Middle frontal gyrus (tissue), 1 donor: ENCODE results near the gene POU2F3.

ENCODE experiments used
- DNase-seq: peaks from one replicate; pipeline ENCODE4 v3.0.0-alpha.2; 2015; ENCODE audit warnings: low spot score; ENCODE audit errors: extremely low spot score

POU2F3 gene

DNA sequence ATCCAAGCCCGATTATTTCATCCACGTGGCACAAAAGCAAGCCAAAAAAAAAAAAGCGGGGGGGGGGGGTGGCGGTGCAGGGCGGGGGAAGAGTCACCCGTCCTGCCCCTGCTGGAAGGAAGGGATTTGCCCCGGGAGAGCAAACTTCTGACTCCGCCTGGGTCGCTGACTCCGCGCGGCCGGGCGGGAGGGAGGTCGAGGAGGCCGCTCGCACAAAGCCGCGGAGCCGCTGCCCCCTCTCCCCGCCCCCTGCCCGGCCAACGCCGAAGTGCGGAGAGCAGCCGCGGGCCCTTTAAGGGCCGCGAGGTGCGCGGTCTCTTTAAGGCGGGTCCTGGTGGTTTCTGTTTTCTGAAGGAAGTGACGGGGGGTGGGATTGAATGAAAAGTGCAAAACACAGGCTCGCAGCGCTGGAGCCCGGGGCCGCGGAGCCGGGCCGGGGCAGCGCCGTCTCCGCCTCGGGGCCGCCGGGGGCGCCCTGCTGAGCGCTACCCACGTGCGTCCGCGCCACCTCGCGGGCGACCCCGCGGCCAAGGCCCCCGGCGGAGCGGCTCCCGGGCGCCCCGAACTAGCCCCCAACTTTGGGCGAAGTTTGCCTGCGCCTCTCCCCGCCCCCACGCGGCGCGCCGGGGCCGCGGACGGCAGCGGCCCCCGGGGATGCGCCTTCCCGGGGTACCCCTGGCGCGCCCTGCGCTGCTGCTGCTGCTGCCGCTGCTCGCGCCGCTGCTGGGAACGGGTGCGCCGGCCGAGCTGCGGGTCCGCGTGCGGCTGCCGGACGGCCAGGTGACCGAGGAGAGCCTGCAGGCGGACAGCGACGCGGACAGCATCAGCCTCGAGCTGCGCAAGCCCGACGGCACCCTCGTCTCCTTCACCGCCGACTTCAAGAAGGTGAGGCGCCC is 29.1 kb upstream of the POU2F3 start, which contains the start of gene OAF:
Gene OAF, plus strand, starts transcription at position 407 of the 896 bp plus-strand sequence. Its CDS starts 248 bp downstream, at position 655.
- no peak for DNase-seq

DNA sequence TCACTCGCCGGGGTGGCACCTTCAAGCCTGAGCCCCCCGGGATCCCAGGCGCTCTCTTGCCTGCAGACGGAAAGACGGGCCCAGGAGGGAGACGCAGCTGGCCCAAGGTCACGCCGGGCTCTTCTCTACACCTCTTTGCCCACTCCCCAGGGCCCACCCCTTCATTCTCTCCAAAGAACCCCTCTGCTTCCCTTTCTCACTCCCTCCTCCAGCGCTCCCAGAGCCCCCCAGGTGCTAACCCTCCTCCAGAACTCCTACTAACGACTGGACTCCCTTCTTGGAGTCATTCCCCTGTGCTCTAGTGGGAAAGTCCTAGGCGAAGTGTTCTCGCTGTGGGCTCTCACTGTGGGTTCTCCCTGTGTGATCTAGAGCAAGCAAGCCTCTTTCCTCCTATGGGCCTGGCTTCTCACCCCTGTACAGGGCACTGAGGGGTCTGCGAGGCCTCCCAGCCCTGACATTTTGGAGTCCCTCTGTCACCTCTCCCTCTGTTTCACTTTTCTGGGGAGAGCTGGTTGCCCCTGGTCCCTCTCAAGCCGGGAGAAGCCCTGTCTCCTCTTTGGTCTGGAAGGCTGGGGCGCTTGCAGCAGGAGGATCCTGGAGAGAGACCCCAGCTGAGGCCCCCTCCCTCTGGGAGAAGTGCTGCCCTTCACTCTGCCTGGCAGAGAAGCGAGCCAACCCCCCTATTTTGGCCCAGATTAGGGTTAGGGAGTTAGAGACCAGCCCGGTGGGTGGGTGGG is 28.2 kb upstream of the POU2F3 start:
- DNase-seq, result no peak

DNA sequence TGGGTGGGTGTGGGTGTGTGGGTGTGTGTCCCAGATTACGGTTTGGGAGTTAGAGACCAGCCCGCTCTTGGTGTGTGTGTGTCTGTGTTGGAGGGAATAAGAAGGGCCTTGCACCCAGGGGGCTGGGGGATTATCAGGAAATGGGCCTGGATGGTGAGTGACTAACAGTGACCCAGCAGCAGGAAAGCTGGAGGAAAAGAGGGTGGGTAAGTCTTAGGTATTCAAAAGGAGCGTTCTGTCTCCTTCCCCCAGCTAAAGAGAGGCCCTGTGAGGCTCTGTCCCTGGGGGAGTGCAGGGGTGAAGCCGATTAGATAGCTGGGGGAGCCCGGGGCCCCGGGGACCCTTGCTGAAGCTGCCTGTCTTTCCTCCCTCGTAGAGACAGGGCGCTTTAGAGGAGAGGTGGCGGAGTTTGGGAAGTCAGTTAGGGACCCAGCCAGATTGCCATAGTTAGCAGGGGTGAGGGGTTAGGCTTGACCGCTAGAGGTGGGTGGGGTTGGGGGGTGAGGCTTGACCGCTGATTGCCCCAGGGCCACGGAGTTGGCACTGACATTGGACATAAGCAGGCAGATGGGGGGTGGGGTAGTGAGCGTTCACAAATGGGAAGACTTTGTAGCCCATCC is 27.6 kb upstream of the POU2F3 start:
- DNase-seq, result no peak

DNA sequence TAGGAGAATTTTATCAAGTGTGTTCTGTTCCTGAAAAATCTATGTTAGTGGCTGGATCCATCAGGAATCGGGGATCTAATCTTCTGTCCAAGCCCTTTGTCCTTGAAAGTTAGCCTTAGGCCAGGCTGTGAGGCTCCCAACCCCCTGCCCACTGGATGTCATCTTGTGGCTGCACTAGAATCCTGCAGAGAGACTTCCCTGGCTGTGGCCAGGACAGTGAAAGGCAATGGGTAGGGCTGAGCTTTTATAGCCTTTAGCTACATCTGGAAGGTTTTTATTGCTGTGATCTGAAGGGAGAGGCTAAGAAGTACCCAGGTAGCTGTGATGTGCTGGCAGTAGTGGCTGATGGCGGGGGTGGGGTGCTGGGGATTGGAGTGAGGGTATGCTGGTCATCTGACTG is 27.0 kb upstream of the POU2F3 start:
- DNase-seq, result no peak

DNA sequence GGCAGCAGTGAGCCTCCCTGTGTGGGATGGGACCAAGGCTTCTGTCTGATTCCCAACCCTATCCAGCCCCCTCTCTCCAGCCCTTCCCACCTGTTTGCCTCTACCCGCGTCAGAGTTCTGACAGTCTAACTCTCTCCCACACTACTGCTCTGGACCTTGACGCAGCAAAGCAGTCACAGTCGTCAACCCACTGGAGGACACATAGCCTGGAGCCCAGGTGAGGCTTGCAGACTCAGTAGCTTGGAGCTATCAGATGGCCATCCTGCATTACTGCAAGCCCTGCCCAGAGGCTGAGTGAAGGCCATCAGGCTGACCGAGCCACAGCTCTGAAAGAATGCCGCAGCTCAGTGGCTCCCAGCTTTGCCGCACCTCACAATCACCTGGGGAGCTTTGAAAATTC is 25.4 kb upstream of the POU2F3 start:
- no peak for DNase-seq

DNA sequence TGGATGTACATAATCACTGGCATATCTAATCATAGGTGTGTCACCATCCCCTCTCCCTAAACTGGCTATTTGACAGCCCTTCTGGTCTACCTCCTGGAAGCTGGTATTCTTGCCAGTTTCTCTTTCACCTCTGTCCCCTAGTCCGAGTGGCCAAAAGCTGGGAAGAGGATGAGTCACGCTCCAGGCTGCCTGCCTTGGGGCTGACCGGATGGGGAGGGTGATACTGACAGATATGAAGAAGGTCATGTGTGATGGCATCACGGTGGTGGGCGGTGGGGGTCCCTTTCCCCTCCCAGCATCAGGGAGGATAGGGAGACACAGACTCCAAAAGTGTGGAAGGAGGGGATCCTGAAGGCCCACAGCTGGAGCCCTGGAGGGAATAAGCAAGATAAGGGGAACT is 24.3 kb upstream of the POU2F3 start:
- DNase-seq, result no peak

DNA sequence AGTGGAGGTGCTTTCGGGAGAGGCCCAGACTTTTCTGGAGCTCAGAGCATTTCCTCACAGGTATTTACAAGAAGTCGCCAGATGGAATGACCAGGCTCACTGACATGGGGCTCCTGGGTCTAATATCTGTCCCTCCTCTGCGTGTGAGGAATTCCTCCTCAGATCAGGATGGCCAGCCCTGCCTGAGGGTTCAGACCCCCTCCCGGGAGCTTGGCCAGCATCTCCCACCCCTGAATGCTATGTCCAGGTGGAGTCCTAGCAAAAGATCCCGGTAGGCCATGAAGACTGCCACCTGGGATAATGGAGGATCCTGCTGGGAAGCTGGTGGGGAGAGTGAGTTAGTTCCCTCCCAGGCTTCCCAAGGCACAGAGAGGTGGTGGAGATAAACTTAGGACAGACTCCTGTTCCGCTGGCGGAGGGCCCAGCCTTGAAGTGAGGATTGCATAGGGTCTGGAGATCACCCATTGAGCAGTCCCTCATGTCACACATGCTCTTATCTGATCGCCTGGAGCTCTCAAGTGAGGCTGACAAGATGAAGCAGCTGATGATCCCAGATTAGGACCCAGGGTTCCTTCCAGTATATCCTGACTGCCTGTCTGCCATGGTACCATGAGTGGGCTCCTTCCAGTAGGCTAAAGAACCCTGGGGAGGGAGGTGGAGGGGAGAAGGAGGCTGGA is 23.4 kb upstream of the POU2F3 start:
- no peak for DNase-seq

DNA sequence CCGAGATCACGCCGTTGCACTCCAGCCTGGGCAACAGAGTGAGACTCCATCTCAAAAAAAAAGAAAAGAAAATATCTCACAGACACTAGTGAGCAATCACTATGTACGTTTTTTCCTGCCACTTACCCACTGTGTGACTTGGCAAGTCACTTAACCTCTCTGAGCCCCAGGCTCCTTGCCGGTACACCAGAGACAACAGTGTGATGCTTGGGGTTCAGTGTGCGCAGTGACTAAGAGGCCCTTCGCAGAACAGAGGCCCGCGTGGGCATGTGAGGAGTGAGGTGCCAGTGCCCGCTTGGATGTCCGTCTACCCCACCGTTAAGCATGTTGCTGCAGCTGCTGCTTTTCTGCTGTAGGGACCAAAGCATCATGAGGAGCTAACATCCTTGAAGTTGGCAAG is 22.4 kb upstream of the POU2F3 start:
- DNase-seq, result no peak

DNA sequence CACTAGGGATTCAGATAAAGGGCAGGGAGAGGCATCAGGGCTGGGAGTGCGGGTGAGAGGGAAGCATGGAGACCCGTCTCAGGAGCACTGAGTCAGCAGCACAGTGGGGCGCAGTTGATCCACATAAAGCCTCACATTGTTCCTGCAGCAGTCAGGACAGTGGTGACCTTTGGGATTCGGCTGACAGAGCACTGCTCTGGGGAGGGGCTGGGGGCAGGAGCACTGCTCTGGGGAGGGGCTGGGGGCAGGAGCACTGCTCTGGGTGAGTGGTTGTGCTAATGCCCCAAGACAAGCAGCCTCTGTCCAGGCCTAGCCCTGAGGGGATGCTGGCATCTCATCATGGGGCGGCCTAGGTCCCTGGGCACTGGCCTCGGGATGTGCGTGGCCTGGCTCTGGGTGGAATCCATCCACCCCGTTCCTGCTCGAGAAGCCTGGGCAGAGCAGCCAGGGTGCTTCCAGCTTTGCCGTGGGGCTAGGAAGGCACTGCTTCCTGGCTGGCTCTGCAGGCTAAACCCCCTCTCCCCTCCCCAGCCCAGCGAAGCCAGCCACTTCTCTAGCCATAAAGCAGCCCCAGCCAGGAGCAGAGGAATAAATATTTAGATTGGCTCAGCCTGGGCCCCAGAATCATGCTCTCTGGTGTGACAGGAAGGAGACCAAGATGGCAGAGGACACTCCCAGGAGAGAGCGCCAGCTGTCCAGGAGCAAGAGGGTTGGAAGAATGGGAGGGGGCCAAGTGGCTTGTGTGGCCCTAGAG is 21.8 kb upstream of the POU2F3 start:
- DNase-seq, result peak; percentile 31

DNA sequence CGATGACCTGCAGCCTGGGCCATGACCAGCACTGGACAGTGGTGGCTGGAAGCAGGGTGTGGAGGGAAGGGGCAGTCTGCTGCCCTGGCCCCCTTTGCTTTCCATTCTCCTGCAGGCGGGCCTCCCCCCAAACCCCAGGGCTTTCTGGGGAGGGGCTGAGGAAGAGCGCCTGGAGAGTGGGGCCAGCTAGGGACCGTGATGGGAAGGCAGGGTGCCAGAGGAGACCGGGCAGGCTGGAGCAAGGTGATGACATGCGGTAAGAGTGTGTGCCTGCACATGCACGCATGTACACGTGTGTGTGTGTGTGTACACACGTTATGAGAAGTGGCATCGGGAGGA is 21.3 kb upstream of the POU2F3 start:
- no peak for DNase-seq

DNA sequence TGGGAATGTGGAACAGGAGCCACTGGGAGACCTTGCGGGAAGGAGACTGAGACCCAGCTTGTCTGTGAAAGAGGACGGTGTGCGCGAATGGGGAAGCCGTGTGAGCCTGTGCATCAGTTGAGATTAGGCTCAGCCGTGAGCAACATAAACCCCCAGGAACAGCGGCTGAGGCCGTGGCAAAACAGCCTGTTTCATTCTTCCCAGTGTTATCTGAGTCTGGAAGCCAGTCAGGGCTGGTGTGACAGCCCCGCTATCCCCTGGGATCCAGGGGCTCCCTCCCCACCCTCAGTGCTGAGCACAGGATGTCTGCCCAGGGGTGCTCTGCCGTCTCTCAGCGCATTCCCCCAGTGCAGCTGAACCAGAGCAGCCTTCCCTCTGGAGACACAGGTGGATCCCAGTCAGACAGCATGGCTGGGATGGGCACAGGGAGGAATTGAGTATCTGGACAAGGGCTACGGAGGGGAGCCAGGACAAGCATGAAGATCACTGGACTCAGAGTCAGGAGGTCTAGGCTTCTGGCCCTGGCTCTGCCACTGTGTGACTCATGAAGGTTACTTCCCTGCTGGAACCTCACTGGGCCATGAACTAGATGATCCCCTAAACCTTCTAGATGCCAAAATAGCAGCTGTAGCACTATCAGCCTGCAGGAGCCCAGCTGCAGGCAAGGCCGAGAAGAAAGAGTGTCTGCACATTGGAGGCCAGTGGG is 20.6 kb upstream of the POU2F3 start:
- no peak for DNase-seq

DNA sequence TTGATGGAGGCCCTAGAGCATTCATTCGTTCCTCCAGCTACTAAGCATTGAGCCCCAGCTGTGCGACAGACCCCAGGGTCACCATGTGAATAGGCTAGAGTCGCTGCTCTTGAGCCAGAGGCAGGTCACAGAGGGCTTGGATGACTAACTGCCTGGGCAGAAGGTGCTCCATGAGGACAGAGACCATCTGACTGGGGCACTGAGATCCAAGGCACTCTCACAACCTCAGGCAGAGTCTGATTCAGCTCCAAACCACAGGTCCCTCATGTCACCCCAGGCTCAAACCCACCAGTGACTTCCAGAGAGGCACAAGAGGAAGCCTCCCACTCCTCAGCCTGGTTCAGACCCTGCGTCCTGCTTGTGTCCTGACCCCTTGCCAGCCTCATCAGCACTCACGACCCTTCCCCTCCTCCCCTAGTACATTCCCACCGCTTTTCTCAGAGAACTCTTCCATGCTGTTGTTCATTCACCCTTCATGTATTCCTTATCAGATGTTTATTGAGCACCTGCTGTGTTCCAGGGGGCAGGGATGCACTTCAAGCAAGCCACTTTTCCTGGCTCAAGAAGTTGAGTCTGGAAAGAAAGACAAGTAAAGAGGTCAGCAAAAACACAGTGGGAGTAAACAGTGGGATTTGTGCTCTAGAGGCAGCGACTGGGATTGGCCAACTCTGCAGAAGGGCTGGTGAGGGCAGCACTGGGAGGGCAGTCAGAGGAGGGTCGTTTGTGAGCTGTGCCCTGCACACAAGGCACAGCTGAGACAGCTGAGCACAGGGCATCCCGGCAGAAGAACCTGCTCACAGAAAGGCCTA is 19.8 kb upstream of the POU2F3 start:
- DNase-seq, result no peak

DNA sequence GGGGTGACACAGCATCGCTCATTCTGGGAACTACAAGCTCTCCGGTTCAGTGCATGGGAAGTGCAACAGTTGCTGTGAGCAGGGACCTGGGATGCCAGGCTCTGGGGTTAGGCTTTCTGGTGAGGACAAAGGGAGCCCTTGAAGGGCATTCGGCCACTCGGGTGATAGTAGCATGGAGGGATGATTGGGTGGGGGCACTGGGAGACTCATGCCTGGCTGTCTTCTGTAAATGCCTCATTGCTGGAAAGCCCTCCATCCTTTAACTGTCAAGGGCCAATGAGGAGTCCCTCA is 19.2 kb upstream of the POU2F3 start:
- no peak for DNase-seq

DNA sequence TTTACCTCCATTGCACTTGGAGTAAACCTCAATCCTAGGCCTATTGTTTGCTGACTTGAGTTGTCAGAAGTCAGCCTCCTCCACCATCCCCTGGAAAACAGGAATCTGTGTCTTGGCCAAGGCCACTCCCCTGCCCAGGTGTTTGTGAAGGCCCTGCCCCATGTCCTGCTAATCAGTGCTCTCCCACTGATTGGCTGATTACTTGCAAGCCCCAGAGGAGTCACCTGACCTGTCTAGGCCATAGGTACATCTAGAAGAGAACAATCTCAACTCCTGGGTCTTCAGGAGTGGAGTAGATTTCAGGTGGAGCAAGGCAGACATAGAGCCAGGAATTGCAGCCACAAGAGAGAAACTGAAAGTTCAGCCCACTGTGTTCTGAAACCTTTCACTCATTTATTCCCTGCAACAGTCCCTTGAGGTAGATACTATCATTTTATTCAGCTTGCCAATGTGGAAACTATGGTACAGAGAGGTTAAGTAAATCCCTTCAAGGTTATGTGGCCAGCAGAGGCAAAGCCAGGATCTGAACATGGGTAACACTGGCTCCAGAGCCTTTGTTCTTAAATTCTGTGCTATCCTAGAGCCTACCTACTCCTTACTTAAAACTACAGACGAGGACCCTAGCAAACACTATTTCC is 18.7 kb upstream of the POU2F3 start:
- no peak for DNase-seq

DNA sequence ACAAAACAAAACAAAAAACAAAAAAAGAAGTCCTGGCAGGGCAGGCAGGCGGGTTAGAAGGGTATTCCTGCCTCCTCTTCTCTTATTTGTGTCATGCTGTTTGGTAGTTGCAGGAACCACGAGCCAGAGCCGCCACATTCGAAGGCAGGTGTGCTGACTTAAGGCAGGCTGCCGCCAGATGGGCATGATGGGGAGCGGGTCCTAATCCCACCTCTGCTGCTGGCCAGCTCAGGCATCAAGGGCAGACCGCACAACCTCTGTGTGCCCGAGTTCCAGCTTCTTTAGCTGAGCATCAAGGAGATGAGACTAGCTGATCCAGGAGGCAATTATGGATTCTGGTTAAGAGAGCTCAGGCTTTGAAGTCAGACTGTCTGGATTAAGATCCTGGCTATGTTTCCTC is 17.0 kb upstream of the POU2F3 start:
- no peak for DNase-seq

DNA sequence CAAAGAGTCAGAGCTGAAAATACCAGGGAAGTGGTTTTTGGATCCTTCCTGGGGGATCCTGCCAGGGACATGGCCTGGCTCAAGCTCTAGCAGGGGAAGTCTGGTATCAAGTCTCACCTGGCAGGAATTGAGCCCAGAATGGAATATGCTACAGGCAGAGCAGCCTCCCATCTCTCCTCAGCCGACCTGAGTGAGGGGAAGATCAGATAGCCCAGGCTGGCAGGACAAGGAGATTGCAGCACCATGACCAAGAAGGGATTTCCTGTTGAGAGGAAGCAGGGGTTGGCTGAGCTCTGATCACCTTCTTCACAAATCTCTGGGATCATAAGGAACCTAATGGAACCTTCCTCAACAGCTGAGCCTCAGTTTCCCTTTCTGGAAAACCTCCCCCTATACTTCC is 16.1 kb upstream of the POU2F3 start:
- no peak for DNase-seq

DNA sequence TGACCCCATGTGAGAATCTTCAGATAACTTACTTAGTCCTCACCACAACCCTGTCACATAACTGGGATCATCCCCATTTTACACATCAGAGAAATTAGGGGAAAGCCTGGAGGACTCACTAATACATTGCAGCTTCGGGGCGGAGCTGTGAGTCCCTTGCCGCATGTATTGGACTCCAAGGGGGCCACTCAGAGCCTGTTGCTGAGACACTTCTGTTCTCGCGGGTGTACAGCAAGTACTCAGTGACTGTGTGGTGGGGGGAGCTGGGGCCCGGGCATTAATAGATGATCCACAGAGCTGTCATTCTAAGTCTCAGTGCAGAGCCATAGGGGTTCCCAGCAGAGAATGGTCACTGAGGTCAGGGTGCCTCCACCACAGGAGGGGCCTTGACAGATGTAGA is 15.6 kb upstream of the POU2F3 start:
- DNase-seq, result no peak

DNA sequence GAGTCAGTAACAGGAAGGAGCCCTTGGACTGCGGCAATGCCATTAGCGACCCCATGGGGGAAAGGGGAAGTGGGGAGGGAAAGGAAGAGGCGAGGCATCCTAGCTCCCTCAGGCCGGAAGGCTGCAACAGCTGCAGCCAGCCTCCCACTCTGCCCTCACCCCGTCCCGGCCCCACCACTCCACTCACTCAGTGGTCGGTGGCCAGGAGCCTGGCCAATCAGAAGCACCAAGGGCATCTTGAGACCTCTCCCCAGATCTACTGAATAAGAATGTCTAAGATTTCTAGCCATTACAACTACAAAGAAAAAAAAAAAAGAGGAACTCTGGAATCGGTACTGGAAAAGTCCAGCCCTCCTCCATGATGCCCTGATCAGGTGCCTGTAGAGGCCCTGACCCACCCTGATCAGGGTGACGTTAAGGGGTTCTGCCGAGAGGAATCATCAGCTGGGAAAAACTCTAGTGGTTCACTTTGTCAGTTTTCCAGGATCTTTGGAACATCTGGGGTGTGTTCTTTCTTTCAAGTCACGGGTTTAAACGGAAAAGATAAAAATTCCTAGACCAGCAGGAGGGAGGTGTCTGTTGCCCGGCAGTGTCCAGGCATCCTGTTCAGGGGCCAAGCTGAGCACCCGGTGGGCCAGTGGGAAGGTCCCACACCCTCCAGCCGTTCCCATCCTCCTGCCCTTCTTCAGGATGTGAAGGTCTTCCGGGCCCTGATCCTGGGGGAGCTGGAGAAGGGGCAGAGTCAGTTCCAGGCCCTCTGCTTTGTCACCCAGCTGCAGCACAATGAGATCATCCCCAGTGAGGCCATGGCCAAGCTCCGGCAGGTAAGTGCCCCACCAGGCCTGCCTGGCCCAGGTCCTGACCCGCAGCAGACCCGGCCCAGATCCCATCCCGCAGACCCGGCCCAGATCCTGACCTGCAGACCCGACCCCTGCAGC is 14.7 kb upstream of the POU2F3 start:
- DNase-seq, result no peak
